Adrenal gland (tissue), 12 donors: Measurements from ENCODE around the gene PBLD. TPM values are rescaled to one million over a fixed set of nuclear protein-coding genes. Genes with fewer than 3 reads are reported as not detected.

Experiments used
- DNase-seq, 7 donors: peaks; one replicate each; pipeline ENCODE4 v3.0.0-alpha.2; 2019 to 2020
- H3K27ac ChIP-seq, 5 donors: fragments of 200-600 bp; sonication (generic) in 4 of 5; 1 replicate in 3 of 5; 2 replicates in 2 of 5; pipeline versions ENCODE4 v1.5.1 to v1.8.0; 2016 to 2020; ENCODE audit warnings: mild to moderate bottlenecking in 1 of 5
- H3K27me3 ChIP-seq: fragments of 200-600 bp; 2 replicates; pipeline ENCODE4 v1.8.0; 2021
- H3K36me3 ChIP-seq, 2 donors: fragments of 200-600 bp; replicated peaks in 1 of 2; 1 replicate in 1 of 2; 2 replicates in 1 of 2; pipeline versions ENCODE4 v1.5.1 to v1.8.0; 2018 to 2022
- H3K4me1 ChIP-seq, 2 donors: fragments of 200-600 bp; replicated peaks in 1 of 2; 1 replicate in 1 of 2; 2 replicates in 1 of 2; pipeline versions ENCODE4 v1.5.1 to v1.8.0; 2018 to 2021
- H3K4me3 ChIP-seq, 4 donors: fragments of 200-600 bp; sonication (generic) in 3 of 4; one replicate each; pipeline ENCODE4 v1.5.1; 2016 to 2018
- H3K9me3 ChIP-seq, 3 donors: fragments of 200-600 bp; sonication (generic) in 1 of 3; replicated peaks in 1 of 3; 1 replicate in 2 of 3; 2 replicates in 1 of 3; pipeline versions ENCODE4 v1.5.1 to v1.8.0; 2016 to 2021
- CTCF ChIP-seq, 6 experiments: fragments of 450-650 bp in 4 of 6; fragments of 200-600 bp in 2 of 6; sonication (generic) in 1 of 6; IDR thresholded peaks; 1 replicate in 5 of 6; 2 replicates in 1 of 6; pipeline versions ENCODE4 v1.5.1 to v1.8.0; 2016 to 2021; ENCODE audit warnings: antibody characterized with exemption in 6 of 6, mild to moderate bottlenecking in 2 of 6, moderate library complexity in 1 of 6
- POLR2A ChIP-seq, 2 donors: fragments of 450-650 bp; IDR thresholded peaks; one replicate each; pipeline ENCODE4 v1.6.1; 2017; ENCODE audit warnings: antibody characterized with exemption in 2 of 2, mild to moderate bottlenecking in 2 of 2, moderate library complexity in 1 of 2
- WGBS, 4 donors: extraction: QIAGEN DNeasy Blood & Tissue Kit in 2 of 4; methylation state at CpG; one replicate each; pipeline versions ENCODE4 v1.1.5 to v1.1.7; 2013 to 2017; 5-methylcytosine and 5-hydroxymethylcytosine counted together
- intact Hi-C, 2 donors: fragments of 100-400 bp; cut with DNase I; formaldehyde crosslinking; loops; one replicate each; pipeline versions ENCODE4 v1.14.1 to v1.15.0; 2022 to 2023
- polyA plus RNA-seq, 3 donors: library from polyadenylated mRNA; stranded (reverse); fragments of 200-250 nt in 2 of 3; fragments of 350-450 nt in 1 of 3; fragmentation: Illumina TruSeq in 1 of 3; extraction: RNeasy Lipid Tissue Mini Kit (QIAGEN cat#74804) in 1 of 3; gene quantifications; one replicate each; pipeline ENCODE4 v1.2.3, GENCODE V29; 2013 to 2014
- total RNA-seq, 9 donors: library from RNA; depleted of rRNA in 4 of 9; stranded (reverse); fragments of >200 nt in 4 of 9; fragments of 120-200 nt in 1 of 9; fragmentation: NEBNext Ultra II Directional in 1 of 9; extraction: Animal tissue kit (Norgen Biotek cat#: 25700) in 1 of 9; gene quantifications; one replicate each; pipeline versions ENCODE4 v1.1.0 to v1.2.4, GENCODE V29; 2013 to 2023
- donor health status: healthy with polysubstance abuse.
- donor health status: Bipolar disorder and iron deficiency.
- donor health status: DM: yes; HTN: yes; CAD: no.
- donor health status: DM: no; HTN: no; CAD: no.
- donor health status: DM: no; HTN: no; CAD: no.
- donor health status: DM: yes; HTN: yes; CAD: no.

Gene PBLD
- total and polyA plus RNA-seq, 12 donors, result 6.8 to 32.9 (median 18.7) TPM

GRCh38 chr10:68275600-68276126, 57.1 kb downstream of the PBLD start:
- H3K9me3 ChIP-seq, result no peaks in the 10 kb centered on the region

GRCh38 chr10:68272833-68273232, 59.9 kb downstream of the PBLD start:
- DNase-seq, result no peak
- H3K27ac ChIP-seq, result no peak overlapping the region
- H3K4me3 ChIP-seq, result no peak overlapping the region
- intact Hi-C loops, result no loop called here
- H3K27me3 ChIP-seq, result no peaks in the 10 kb centered on the region
- H3K4me1 ChIP-seq, result no peaks in the 10 kb centered on the region
- H3K9me3 ChIP-seq, result no peaks in the 10 kb centered on the region
- TF ChIP-seq CTCF (IDR thresholded peaks at IDR 0.05), result no peak
- no peak for TF ChIP-seq POLR2A (IDR thresholded peaks at IDR 0.05)
- no peaks in the 10 kb centered on the region for H3K36me3 ChIP-seq

More at GRCh38 chr10:68275600-68276126, 57.1 kb downstream of the PBLD start:
- DNase-seq, result no peak
- no peak overlapping the region for H3K4me3 ChIP-seq
- intact Hi-C loops, result no loop called here
- no peaks in the 10 kb centered on the region for H3K4me1 ChIP-seq
- no peak for TF ChIP-seq CTCF (IDR thresholded peaks at IDR 0.05)
- TF ChIP-seq POLR2A (IDR thresholded peaks at IDR 0.05), result no peak
- WGBS, 4 donors, result 86 to 100% (median 94%) methylated on average over 2 of the region's 2 CpGs
- H3K27me3 ChIP-seq, result no peaks in the 10 kb centered on the region
- no peak overlapping the region for H3K27ac ChIP-seq
- H3K36me3 ChIP-seq, result no peaks in the 10 kb centered on the region

- no peak overlapping the region for H3K27ac ChIP-seq
- intact Hi-C loops, result no loop called here
- DNase-seq, result no peak
- WGBS, 4 donors, result 79 to 85% (median 82%) methylated on average over 7 of the region's 7 CpGs
- no peaks in the 10 kb centered on the region for H3K27me3 ChIP-seq
- no peaks in the 10 kb centered on the region for H3K36me3 ChIP-seq
- no peaks in the 10 kb centered on the region for H3K9me3 ChIP-seq
- TF ChIP-seq POLR2A (IDR thresholded peaks at IDR 0.05), result no peak
- TF ChIP-seq CTCF (IDR thresholded peaks at IDR 0.05), result no peak
- H3K4me1 ChIP-seq, result no peaks in the 10 kb centered on the region
- no peak overlapping the region for H3K4me3 ChIP-seq
Measured at GRCh38 chr10:68271196-68271882, 61.4 kb downstream of the PBLD start.

DNA sequence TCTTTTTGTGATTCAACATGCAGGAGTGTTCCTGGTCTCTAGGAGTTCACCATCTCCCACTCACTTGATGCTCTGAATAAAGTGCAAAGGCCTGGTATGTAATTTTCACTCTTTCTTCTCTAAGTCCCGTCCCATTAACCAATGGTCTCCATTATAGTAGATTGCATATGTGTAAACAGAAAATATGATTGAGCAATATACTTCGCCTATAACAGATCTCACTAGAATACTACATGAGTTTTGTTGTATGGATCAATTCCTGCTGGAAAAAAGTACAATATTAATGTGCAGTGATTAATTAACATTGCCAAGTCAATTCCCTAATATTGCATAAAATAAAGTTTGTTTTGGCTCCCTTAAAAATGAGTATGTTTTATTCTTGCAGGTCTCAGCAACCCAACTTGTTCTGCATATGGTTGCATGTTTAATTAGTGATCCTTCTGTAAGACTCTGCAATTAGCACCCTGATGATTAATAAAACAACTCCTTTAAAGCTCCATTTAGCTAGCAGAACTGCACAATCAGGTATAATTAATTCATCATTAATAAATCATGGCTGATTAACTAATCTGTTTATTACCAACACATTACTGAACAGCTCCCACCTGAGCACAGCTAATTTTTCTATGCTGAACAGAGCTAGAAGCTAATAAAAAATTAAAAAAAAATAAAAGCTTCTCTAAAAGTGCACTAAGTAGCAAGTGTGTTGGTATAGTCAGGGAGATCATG, 63.0 kb downstream of the PBLD start:
- Histone ChIP-seq H3K4me3 (no peak overlapping the region), H3K9me3 (no peaks in the 10 kb centered on the region), H3K27me3 (no peaks in the 10 kb centered on the region), H3K4me1 (no peaks in the 10 kb centered on the region), H3K27ac (no peak overlapping the region), H3K36me3 (no peaks in the 10 kb centered on the region)
- intact Hi-C loops, result no loop called here
- no peak for DNase-seq
- 88 to 95% (median 91%) methylated on average over 2 of the region's 2 CpGs for WGBS, 4 donors
- TF ChIP-seq CTCF (IDR thresholded peaks at IDR 0.05) (no peak), POLR2A (IDR thresholded peaks at IDR 0.05) (no peak)
